Peyer's patch (tissue), 4 donors: ENCODE measurements around the gene KIF7. TPM values are rescaled to one million over a fixed set of nuclear protein-coding genes. Genes with fewer than 3 reads are reported as not detected.

Experiments used
- DNase-seq, 3 donors: peaks; one replicate each; pipeline ENCODE4 v3.0.0-alpha.2; 2017 to 2019
- H3K27ac ChIP-seq, 4 donors: fragments of 200-600 bp; sonication (generic); one replicate each; pipeline ENCODE4 v1.5.1; 2016 to 2019
- H3K27me3 ChIP-seq, 2 donors: fragments of 200-600 bp; sonication (generic); one replicate each; pipeline ENCODE4 v1.5.1; 2019
- H3K36me3 ChIP-seq, 3 donors: fragments of 200-600 bp; sonication (generic); one replicate each; pipeline ENCODE4 v1.5.1; 2016 to 2019
- H3K4me1 ChIP-seq, 4 donors: fragments of 200-600 bp; sonication (generic); one replicate each; pipeline ENCODE4 v1.5.1; 2016 to 2019
- H3K4me3 ChIP-seq, 4 donors: fragments of 200-600 bp; sonication (generic); 1 replicate in 3 of 4; 2 replicates in 1 of 4; pipeline ENCODE4 v1.5.1; 2016 to 2019; ENCODE audit warnings: mild to moderate bottlenecking in 1 of 4
- H3K9me3 ChIP-seq, 4 donors: fragments of 200-600 bp; sonication (generic); one replicate each; pipeline ENCODE4 v1.5.1; 2016 to 2019; ENCODE audit warnings: mild to moderate bottlenecking in 1 of 4
- CTCF ChIP-seq, 6 experiments: fragments of 450-650 bp in 4 of 6; fragments of 200-600 bp in 2 of 6; sonication (generic) in 1 of 6; IDR thresholded peaks; one replicate each; pipeline ENCODE4 v1.5.1; 2017 to 2019; ENCODE audit warnings: antibody characterized with exemption in 6 of 6, mild to moderate bottlenecking in 3 of 6, moderate library complexity in 1 of 6
- POLR2A ChIP-seq, 2 donors: fragments of 450-650 bp; IDR thresholded peaks; one replicate each; pipeline ENCODE4 v1.5.1; 2017; ENCODE audit warnings: antibody characterized with exemption in 2 of 2, mild to moderate bottlenecking in 2 of 2, moderate library complexity in 2 of 2
- total RNA-seq, 4 donors: library from RNA; depleted of rRNA; stranded (reverse); fragments of >200 nt; gene quantifications; one replicate each; pipeline ENCODE4 v1.1.0, GENCODE V29; 2016

Gene KIF7
- total RNA-seq, 4 donors from 2014 or later: 1.1 to 13.2 (median 2.3) TPM

- Histone ChIP-seq H3K4me3 (no peak overlapping the region), H3K4me1 (peaks cover 0 to 5% (median 0%) of the 10 kb centered on the region in 4 donors), H3K27ac (no peak overlapping the region), H3K9me3 (no peaks in the 10 kb centered on the region), H3K36me3 (no peaks in the 10 kb centered on the region), H3K27me3 (no peaks in the 10 kb centered on the region)
- DNase-seq: peak in 1 of 3 donors; percentile 49
- TF ChIP-seq POLR2A (IDR thresholded peaks at IDR 0.05) (no peak), CTCF (IDR thresholded peaks at IDR 0.05) (peak in 4 of 6 experiments; percentile 10 to 31 (median 20))
Observed at GRCh38 chr15:89673165-89673512, 17.9 kb upstream of the KIF7 start.

GRCh38 chr15:89672221-89673164 lies 17.2 kb upstream of the KIF7 start:
- DNase-seq: peak in 1 of 3 donors; percentile 37
- TF ChIP-seq POLR2A (IDR thresholded peaks at IDR 0.05) (no peak), CTCF (IDR thresholded peaks at IDR 0.05) (no peak)
- no peak overlapping the region for H3K27ac ChIP-seq

GRCh38 chr15:89671687-89672086 lies 16.4 kb upstream of the KIF7 start:
- TF ChIP-seq CTCF (IDR thresholded peaks at IDR 0.05) (no peak), POLR2A (IDR thresholded peaks at IDR 0.05) (no peak)
- H3K27ac ChIP-seq: no peak overlapping the region
- H3K4me3 ChIP-seq: no peak overlapping the region
- DNase-seq: no peak
- H3K4me1 ChIP-seq: peaks cover 0 to 5% (median 0%) of the 10 kb centered on the region in 4 donors
- H3K9me3 ChIP-seq: no peaks in the 10 kb centered on the region
- H3K27me3 ChIP-seq: no peaks in the 10 kb centered on the region
- H3K36me3 ChIP-seq: no peaks in the 10 kb centered on the region

More at GRCh38 chr15:89672221-89673164, 17.2 kb upstream of the KIF7 start:
- Histone ChIP-seq H3K4me3 (no peak overlapping the region), H3K9me3 (no peaks in the 10 kb centered on the region), H3K27me3 (no peaks in the 10 kb centered on the region), H3K4me1 (peaks cover 0 to 5% (median 0%) of the 10 kb centered on the region in 4 donors), H3K36me3 (no peaks in the 10 kb centered on the region)

- TF ChIP-seq CTCF (IDR thresholded peaks at IDR 0.05): no peak
- peak in 1 of 2 donors; percentile 15 for TF ChIP-seq POLR2A (IDR thresholded peaks at IDR 0.05)
- no peak overlapping the region for H3K4me3 ChIP-seq
- peak overlapping the region in 2 of 4 donors; percentile 11 to 75 for H3K27ac ChIP-seq
- peak in 2 of 3 donors; percentile 57 to 72 for DNase-seq
- H3K36me3 ChIP-seq: no peaks in the 10 kb centered on the region
- peaks cover 0 to 5% (median 0%) of the 10 kb centered on the region in 4 donors for H3K4me1 ChIP-seq
- H3K9me3 ChIP-seq: no peaks in the 10 kb centered on the region
- H3K27me3 ChIP-seq: no peaks in the 10 kb centered on the region
Observed at GRCh38 chr15:89670971-89671560, 15.8 kb upstream of the KIF7 start.

- Histone ChIP-seq H3K9me3 (no peaks in the 10 kb centered on the region), H3K4me1 (peaks cover 0 to 5% (median 0%) of the 10 kb centered on the region in 4 donors), H3K36me3 (no peaks in the 10 kb centered on the region), H3K4me3 (no peak overlapping the region), H3K27me3 (no peaks in the 10 kb centered on the region), H3K27ac (no peak overlapping the region)
- no peak for TF ChIP-seq CTCF (IDR thresholded peaks at IDR 0.05)
- no peak for TF ChIP-seq POLR2A (IDR thresholded peaks at IDR 0.05)
- DNase-seq: no peak
Observed at GRCh38 chr15:89669941-89670340, 14.7 kb upstream of the KIF7 start.
